Heart right ventricle (tissue), 16 donors: ENCODE results near the gene ULK4. TPM values are rescaled to one million over a fixed set of nuclear protein-coding genes. Genes with fewer than 3 reads are reported as not detected.

Experiments
- ATAC-seq, 8 donors: fragments of 200-7000 bp; cut with Tn5 transposase; one replicate each; pipeline ENCODE4 v1.9.1; 2020; ENCODE audit warnings: mild to moderate bottlenecking in 8 of 8, moderate library complexity in 8 of 8, moderate number of reproducible peaks in 1 of 8
- DNase-seq, 2 donors: peaks; one replicate each; pipeline ENCODE4 v3.0.0-alpha.2; 2020
- H3K27ac ChIP-seq, 10 donors: fragments of 200-600 bp; sonication (generic) in 2 of 10; one replicate each; pipeline versions ENCODE4 v1.5.0 to v1.8.0; 2020 to 2022; ENCODE audit warnings: mild to moderate bottlenecking in 3 of 10
- H3K27me3 ChIP-seq, 7 donors: fragments of 200-600 bp; one replicate each; pipeline ENCODE4 v1.8.0; 2021 to 2022; ENCODE audit warnings: mild to moderate bottlenecking in 2 of 7
- H3K36me3 ChIP-seq, 9 donors: fragments of 200-600 bp; sonication (generic) in 1 of 9; one replicate each; pipeline versions ENCODE4 v1.5.0 to v1.8.0; 2020 to 2022; ENCODE audit warnings: mild to moderate bottlenecking in 2 of 9
- H3K4me1 ChIP-seq, 9 donors: fragments of 200-600 bp; sonication (generic) in 1 of 9; one replicate each; pipeline versions ENCODE4 v1.5.0 to v1.8.0; 2020 to 2022; ENCODE audit warnings: mild to moderate bottlenecking in 4 of 9
- H3K4me3 ChIP-seq, 10 donors: fragments of 200-600 bp; sonication (generic) in 2 of 10; one replicate each; pipeline versions ENCODE4 v1.5.0 to v1.8.0; 2020 to 2022; ENCODE audit warnings: mild to moderate bottlenecking in 7 of 10, moderate library complexity in 2 of 10
- H3K9me3 ChIP-seq, 11 donors: fragments of 200-600 bp in 10 of 11; sonication (generic) in 2 of 11; one replicate each; pipeline versions ENCODE4 v1.5.0 to v1.8.0; 2013 to 2022; ENCODE audit warnings: mild to moderate bottlenecking in 2 of 11, control low read depth in 1 of 11, moderate library complexity in 1 of 11
- WGBS, 2 donors: extraction: QIAGEN DNeasy Blood & Tissue Kit; methylation state at CpG; one replicate each; pipeline ENCODE4 v1.1.7; 2013; ENCODE audit warnings: inconsistent platforms in 1 of 2; 5-methylcytosine and 5-hydroxymethylcytosine counted together
- intact Hi-C, 10 donors: fragments of 100-400 bp; cut with DNase I; formaldehyde crosslinking; loops; one replicate each; pipeline versions ENCODE4 v1.11.1 to v1.14.2; 2022
- polyA plus RNA-seq, 2 donors: library from polyadenylated mRNA; stranded (reverse); fragments of 200-250 nt; gene quantifications; one replicate each; pipeline ENCODE4 v1.2.3, GENCODE V29; 2013
- total RNA-seq, 10 donors: library from RNA; stranded (reverse); fragmentation: NEBNext Ultra II Directional in 3 of 10; extraction: Animal tissue kit (Norgen Biotek cat#: 25700) in 3 of 10; gene quantifications; one replicate each; pipeline versions ENCODE4 v1.2.1 to v1.2.4, GENCODE V29; 2021 to 2023
- TF ChIP-seq, protein P1 (sequence below), 9 donors: fragments of 200-600 bp; sonication (generic) in 2 of 9; IDR thresholded peaks; one replicate each; pipeline versions ENCODE4 v1.5.0 to v1.8.0; 2021 to 2022; ENCODE audit warnings: antibody characterized with exemption in 9 of 9, mild to moderate bottlenecking in 5 of 9, moderate library complexity in 1 of 9
- donor health status: Arrhythmogenic right ventricular cardiomyopathy.
- donor health status: ischemic (EF 13 %, LVEDD 7.1; RV severe dilation, severe dysfunction).
- donor health status: healthy with polysubstance abuse.
- donor health status: DM: no; HTN: yes; CAD: no.
- donor health status: DM: no; HTN: no; CAD: no.
- donor health status: ischemic (EF 25% LVEDD 6.9; RV normal size, moderate dysfunction).
- donor health status: ischemic (EF 25% LVEDD 5.7; RV mildly dilated, moderate dysfunction).
- donor health status: healthy.
- donor health status: DM: yes; HTN: yes; CAD: no.
- donor health status: Ischemic cardiomyopathy.
- donor health status: ischemic (EF 35%, LVEDD 5.7; RV mildly dilated, moderate dysfunction).
- donor health status: nonischemic (EF 11% LVEDD 7.7; RV severe dilation, severe dysfunction).
- donor health status: DM: yes; HTN: yes; CAD: no.
- donor health status: PGD.
- donor health status: ischemic (EF 29% LVEDD 5.4; RV normal size, mild dysfunction).
- donor health status: nonischemic (EF 23%, LVEDD 6.1; RV moderate dilation, normal function).

Gene ULK4
- total and polyA plus RNA-seq, 12 donors: 1.4 to 11.4 (median 2.6) TPM

DNA sequence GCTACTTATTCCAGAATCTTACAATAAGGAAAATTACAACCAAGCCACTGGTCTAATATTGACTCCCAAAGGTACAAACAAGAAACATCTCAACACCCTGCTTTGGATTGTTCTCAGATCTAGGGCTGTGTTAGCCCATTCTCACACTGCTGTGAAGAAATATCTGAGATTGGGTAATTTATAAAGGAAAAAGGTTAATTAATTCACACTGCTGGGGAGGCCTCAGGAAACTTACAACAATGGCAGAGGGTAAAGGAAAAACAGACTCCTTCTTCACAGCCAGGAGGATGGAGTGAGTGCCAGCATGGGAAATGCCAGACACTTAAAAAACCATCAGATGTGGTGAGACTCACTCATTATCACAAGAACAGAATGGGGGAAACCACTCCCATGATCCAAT lies 208.3 kb downstream of the ULK4 start:
- no peak for DNase-seq
- TF ChIP-seq, protein P1, sequence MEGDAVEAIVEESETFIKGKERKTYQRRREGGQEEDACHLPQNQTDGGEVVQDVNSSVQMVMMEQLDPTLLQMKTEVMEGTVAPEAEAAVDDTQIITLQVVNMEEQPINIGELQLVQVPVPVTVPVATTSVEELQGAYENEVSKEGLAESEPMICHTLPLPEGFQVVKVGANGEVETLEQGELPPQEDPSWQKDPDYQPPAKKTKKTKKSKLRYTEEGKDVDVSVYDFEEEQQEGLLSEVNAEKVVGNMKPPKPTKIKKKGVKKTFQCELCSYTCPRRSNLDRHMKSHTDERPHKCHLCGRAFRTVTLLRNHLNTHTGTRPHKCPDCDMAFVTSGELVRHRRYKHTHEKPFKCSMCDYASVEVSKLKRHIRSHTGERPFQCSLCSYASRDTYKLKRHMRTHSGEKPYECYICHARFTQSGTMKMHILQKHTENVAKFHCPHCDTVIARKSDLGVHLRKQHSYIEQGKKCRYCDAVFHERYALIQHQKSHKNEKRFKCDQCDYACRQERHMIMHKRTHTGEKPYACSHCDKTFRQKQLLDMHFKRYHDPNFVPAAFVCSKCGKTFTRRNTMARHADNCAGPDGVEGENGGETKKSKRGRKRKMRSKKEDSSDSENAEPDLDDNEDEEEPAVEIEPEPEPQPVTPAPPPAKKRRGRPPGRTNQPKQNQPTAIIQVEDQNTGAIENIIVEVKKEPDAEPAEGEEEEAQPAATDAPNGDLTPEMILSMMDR (IDR thresholded peaks at IDR 0.05): no peak
- intact Hi-C loops: no loop called here
- H3K36me3 ChIP-seq: no peaks in the 10 kb centered on the region
- no peak for ATAC-seq
- no peaks in the 10 kb centered on the region for H3K4me1 ChIP-seq
- H3K27ac ChIP-seq: no peak overlapping the region
- H3K4me3 ChIP-seq: no peak overlapping the region
- no peaks in the 10 kb centered on the region for H3K27me3 ChIP-seq
- H3K9me3 ChIP-seq: no peaks in the 10 kb centered on the region

DNA sequence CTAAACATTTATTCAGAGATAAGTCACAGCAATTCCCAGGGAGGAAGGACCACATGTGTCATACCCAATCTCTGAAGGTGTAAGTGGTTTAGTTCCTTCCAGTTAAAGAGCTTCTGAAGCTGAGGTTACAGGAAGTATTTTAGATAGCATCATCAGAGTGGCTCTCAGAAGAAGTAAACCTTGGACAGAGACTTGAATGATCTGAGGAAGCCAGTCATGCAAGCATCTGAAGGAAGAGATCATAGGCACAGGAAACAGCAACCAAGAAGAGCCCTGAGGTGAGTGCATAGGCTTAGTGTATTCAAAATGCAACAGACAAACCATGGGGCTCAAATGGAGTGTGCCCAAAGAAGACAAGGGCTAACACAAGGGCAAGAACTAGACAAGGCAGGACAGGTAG lies 210.3 kb downstream of the ULK4 start:
- TF ChIP-seq, protein P1 (IDR thresholded peaks at IDR 0.05): no peak
- no peak for ATAC-seq
- Histone ChIP-seq H3K4me3 (no peak overlapping the region), H3K9me3 (no peaks in the 10 kb centered on the region), H3K27me3 (no peaks in the 10 kb centered on the region), H3K27ac (no peak overlapping the region), H3K4me1 (no peaks in the 10 kb centered on the region), H3K36me3 (no peaks in the 10 kb centered on the region)
- no peak for DNase-seq
- intact Hi-C loops: no loop called here

DNA sequence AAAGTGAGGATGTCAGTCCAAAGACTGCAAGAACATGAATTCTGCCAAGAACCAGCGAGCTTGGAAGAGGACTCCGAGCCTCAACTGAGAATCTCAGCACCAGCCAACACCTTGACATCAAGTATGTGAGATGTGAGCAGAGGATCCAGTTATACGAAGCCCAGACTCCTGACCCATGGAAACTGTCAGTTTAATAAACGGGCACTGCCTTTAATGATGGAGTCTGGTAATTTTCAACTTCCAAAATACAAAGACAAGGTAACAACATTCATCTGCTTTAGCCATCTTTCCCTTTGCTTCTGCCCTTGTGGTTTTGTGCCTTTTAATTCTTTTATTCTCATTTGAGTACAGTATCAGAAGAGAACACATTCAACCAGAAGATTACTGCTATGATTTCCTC lies 211.9 kb downstream of the ULK4 start:
- no peak overlapping the region for H3K27ac ChIP-seq
- H3K36me3 ChIP-seq: no peaks in the 10 kb centered on the region
- H3K9me3 ChIP-seq: no peaks in the 10 kb centered on the region
- H3K4me1 ChIP-seq: no peaks in the 10 kb centered on the region
- 93 to 95% methylated on average over 4 of the region's 4 CpGs for WGBS, 2 donors
- intact Hi-C loops: no loop called here
- H3K27me3 ChIP-seq: no peaks in the 10 kb centered on the region
- no peak for DNase-seq
- TF ChIP-seq, protein P1 (IDR thresholded peaks at IDR 0.05): no peak
- H3K4me3 ChIP-seq: no peak overlapping the region
- ATAC-seq: no peak

DNA sequence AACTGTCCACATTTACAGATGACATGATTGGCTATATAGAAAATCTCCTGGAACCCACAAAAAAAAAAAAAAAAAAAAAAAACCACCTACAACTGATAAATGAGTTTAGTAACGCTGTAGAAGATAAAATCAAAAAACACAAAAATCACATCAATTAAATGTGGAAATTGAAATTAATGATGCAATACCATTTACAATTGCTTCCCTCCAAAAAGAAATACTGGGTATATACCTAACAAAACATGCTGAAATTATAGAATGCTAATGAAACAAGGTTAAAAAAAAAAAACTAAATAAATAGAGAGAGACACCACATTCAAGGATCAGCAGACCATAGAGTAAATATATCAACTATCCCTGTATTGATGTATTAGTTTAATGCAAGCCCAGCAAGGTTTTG lies 215.7 kb downstream of the ULK4 start:
- 95 to 100% methylated on average over 1 of the region's 1 CpG for WGBS, 2 donors
- intact Hi-C loops: no loop called here
- H3K4me1 ChIP-seq: no peaks in the 10 kb centered on the region

More for the DNA sequence above, 215.7 kb downstream of the ULK4 start:
- Histone ChIP-seq H3K9me3 (peaks cover 0 to 4% (median 0%) of the 10 kb centered on the region in 11 donors), H3K27ac (no peak overlapping the region), H3K4me3 (no peak overlapping the region), H3K27me3 (no peaks in the 10 kb centered on the region), H3K36me3 (no peaks in the 10 kb centered on the region)
- DNase-seq (no peak), ATAC-seq (no peak)
- TF ChIP-seq, protein P1 (IDR thresholded peaks at IDR 0.05): no peak
